Left lung (tissue), 10 donors: ENCODE measurements around the gene ASB2. TPM values are rescaled to one million over a fixed set of nuclear protein-coding genes. Genes with fewer than 3 reads are reported as not detected.
A peak's percentile ranks its signal among the peaks of the same experiment; 100 is the strongest.

Experiments
- ATAC-seq: fragments of 200-7000 bp; cut with Tn5 transposase; one replicate; pipeline ENCODE4 v1.9.1; 2020; ENCODE audit warnings: moderate library complexity
- DNase-seq, 4 donors: peaks; one replicate each; pipeline ENCODE4 v3.0.0-alpha.2; 2013 to 2020
- H3K27ac ChIP-seq, 2 donors: fragments of 200-600 bp; sonication (generic) in 1 of 2; one replicate each; pipeline versions ENCODE4 v1.5.0 to v1.8.0; 2020 to 2021
- H3K27me3 ChIP-seq, 2 donors: fragments of 200-600 bp; sonication (generic) in 1 of 2; one replicate each; pipeline versions ENCODE4 v1.5.0 to v1.8.0; 2020 to 2021
- H3K36me3 ChIP-seq, 2 donors: fragments of 200-600 bp; sonication (generic) in 1 of 2; one replicate each; pipeline versions ENCODE4 v1.5.0 to v1.8.0; 2020 to 2021
- H3K4me1 ChIP-seq, 2 donors: fragments of 200-600 bp; one replicate each; pipeline ENCODE4 v1.8.0; 2021
- H3K4me3 ChIP-seq, 2 donors: fragments of 200-600 bp; sonication (generic) in 1 of 2; one replicate each; pipeline versions ENCODE4 v1.5.0 to v1.8.0; 2020 to 2021; ENCODE audit warnings: mild to moderate bottlenecking in 1 of 2
- H3K9me3 ChIP-seq, 2 donors: fragments of 200-600 bp; sonication (generic) in 1 of 2; one replicate each; pipeline versions ENCODE4 v1.5.0 to v1.8.0; 2020 to 2021
- CTCF ChIP-seq, 2 donors: fragments of 200-600 bp; sonication (generic) in 1 of 2; IDR thresholded peaks; one replicate each; pipeline versions ENCODE4 v1.5.0 to v1.8.0; 2021; ENCODE audit warnings: antibody characterized with exemption in 2 of 2
- intact Hi-C, 2 donors: fragments of 100-400 bp; cut with DNase I; formaldehyde crosslinking; loops; one replicate each; pipeline versions ENCODE4 v1.11.2 to v1.14.2; 2022
- polyA plus RNA-seq, 6 donors: library from polyadenylated mRNA; unstranded; fragments of 120-200 nt; gene quantifications; one replicate each; pipeline ENCODE4 v1.2.1, GENCODE V29; 2013; ENCODE audit not compliant: insufficient read length in 6 of 6
- total RNA-seq, 2 donors: library from RNA; stranded (reverse); fragmentation: NEBNext Ultra II Directional; extraction: Animal tissue kit (Norgen Biotek cat#: 25700); gene quantifications; one replicate each; pipeline ENCODE4 v1.2.1, GENCODE V29; 2021
- donor health status: DM: no; HTN: yes; CAD: no.
- donor health status: DM: no; HTN: no; CAD: no.

Gene ASB2
- total and polyA plus RNA-seq, 8 donors, result 0.81 to 3.2 (median 1.6) TPM

DNA sequence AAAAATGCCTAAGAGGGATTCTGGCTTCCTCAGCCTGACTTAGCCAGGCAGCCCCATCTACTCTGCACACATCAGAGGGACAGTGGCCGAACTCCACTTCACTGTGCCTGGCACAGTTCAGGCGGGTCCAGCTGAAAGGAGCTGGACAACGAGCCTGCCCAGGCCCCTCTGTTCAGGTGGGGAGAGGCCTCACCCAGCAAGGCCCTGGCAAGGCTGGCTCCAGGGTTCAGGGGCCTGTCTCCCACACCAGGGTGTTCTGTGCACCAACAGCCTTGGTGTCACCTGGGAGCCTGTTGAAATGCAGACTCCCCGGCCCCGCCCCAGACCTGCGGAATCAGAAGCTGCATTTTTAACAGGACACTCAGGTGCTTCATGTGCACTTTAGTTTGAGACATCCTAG, 39.4 kb downstream of the ASB2 start:
- Histone ChIP-seq H3K9me3 (no peaks in the 10 kb centered on the region), H3K4me3 (no peak overlapping the region), H3K36me3 (no peaks in the 10 kb centered on the region), H3K27me3 (peaks cover 15 to 66% of the 10 kb centered on the region in 2 donors), H3K27ac (no peak overlapping the region), H3K4me1 (peaks cover 0 to 15% of the 10 kb centered on the region in 2 donors)
- intact Hi-C loops, result no loop called here
- no peak for TF ChIP-seq CTCF (IDR thresholded peaks at IDR 0.05)
- peak in 1 of 4 donors; percentile 72 for DNase-seq
- no peak for ATAC-seq

DNA sequence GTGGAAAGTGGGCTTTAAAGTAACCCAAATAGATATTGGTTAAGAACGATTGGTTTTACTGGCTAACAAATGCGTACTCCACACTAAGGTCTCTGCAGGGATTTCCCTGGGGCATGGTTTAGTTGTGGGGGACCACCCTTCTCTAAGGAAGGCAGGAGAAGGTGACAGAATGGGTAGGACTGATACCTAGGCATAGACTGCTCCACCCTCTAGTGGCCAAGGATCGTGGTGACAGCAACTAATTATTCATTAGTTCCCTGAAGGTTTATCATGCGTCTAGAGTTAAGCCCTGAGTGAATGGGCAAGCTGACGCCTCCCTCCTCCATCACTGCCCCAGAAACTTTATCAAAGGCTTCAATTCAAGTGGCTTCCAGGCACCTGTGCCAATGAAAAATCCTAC, 40.1 kb downstream of the ASB2 start:
- no peak for DNase-seq
- Histone ChIP-seq H3K4me3 (no peak overlapping the region), H3K36me3 (no peaks in the 10 kb centered on the region), H3K27me3 (peaks cover 15 to 66% of the 10 kb centered on the region in 2 donors), H3K4me1 (peaks cover 0 to 15% of the 10 kb centered on the region in 2 donors), H3K9me3 (no peaks in the 10 kb centered on the region), H3K27ac (no peak overlapping the region)
- intact Hi-C loops, result no loop called here
- peak; percentile 45 for ATAC-seq
- TF ChIP-seq CTCF (IDR thresholded peaks at IDR 0.05), result peak in 1 of 2 donors; percentile 27

GRCh38 chr14:93935213-93935612, 41.2 kb downstream of the ASB2 start:
- intact Hi-C loops, result no loop called here
- DNase-seq, result peak in 1 of 4 donors; percentile 26
- ATAC-seq, result no peak
- Histone ChIP-seq H3K36me3 (no peaks in the 10 kb centered on the region), H3K4me1 (peaks cover 0 to 15% of the 10 kb centered on the region in 2 donors), H3K4me3 (no peak overlapping the region), H3K27me3 (peaks cover 15 to 64% of the 10 kb centered on the region in 2 donors), H3K27ac (no peak overlapping the region), H3K9me3 (no peaks in the 10 kb centered on the region)
- no peak for TF ChIP-seq CTCF (IDR thresholded peaks at IDR 0.05)

DNA sequence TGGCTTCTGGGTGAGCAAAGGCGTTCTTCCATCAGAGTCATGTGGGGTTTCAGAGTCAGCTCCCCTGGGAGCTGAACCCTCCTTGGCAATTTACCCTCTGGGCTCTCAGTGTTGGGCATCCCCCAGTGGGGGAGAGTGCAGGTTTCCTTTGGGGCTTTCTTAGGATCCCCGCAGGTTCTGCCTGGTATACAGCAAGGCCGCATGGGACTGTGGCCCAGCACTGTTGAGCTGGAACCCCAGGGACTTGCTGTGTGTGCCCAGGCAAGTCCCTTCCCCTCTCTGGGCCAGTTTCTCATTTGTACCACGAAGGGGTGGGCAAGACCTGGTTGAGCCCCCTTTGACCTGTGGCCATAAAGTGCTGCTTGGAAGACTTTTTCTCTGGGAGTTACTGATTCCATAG, 43.7 kb downstream of the ASB2 start:
- H3K4me1 ChIP-seq, result no peaks in the 10 kb centered on the region
- DNase-seq (no peak), ATAC-seq (no peak)
- no peaks in the 10 kb centered on the region for H3K9me3 ChIP-seq
- no peak overlapping the region for H3K4me3 ChIP-seq
- intact Hi-C loops, result no loop called here
- H3K27ac ChIP-seq, result no peak overlapping the region
- H3K36me3 ChIP-seq, result no peaks in the 10 kb centered on the region
- TF ChIP-seq CTCF (IDR thresholded peaks at IDR 0.05), result no peak
- peaks cover 2 to 38% of the 10 kb centered on the region in 2 donors for H3K27me3 ChIP-seq

DNA sequence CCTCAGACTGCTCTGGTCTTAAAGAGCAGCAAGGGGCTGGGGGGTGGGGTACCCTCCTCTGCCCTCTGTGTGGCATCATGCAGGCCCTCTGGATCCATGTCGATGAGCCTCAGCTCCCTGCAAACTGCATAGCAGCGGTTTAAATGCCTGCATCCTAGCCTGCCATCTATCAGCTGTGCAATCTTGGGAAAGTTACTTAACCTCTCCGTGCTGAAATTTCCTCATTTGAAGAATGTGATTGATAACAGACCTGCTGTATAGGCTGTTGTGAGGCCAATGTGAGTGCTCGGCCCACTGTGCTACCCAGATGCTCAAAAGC, 45.4 kb downstream of the ASB2 start:
- H3K27me3 ChIP-seq, result peaks cover 0 to 23% of the 10 kb centered on the region in 2 donors
- H3K27ac ChIP-seq, result no peak overlapping the region
- DNase-seq (no peak), ATAC-seq (no peak)
- H3K4me3 ChIP-seq, result no peak overlapping the region
- intact Hi-C loops, result no loop called here
- H3K4me1 ChIP-seq, result no peaks in the 10 kb centered on the region
- no peaks in the 10 kb centered on the region for H3K9me3 ChIP-seq
- TF ChIP-seq CTCF (IDR thresholded peaks at IDR 0.05), result no peak
- no peaks in the 10 kb centered on the region for H3K36me3 ChIP-seq
